ENCODE measurements around the gene ITGA1.

- TF ChIP-seq SPI1 (IDR thresholded peaks at IDR 0.05; ENCODE audit: borderline replicate concordance, low read depth), result no peak
- no peak for TF ChIP-seq POLR2AphosphoS5 (IDR thresholded peaks at IDR 0.05; ENCODE audit: low read depth)
Observed at GRCh38 chr5:52888363-52888762, 100.6 kb downstream of the ITGA1 start.
